GM20000 (cell line): ENCODE measurements around the gene SLC25A15.

ENCODE experiments used
- DNase-seq: peaks from one replicate; pipeline ENCODE4 v3.0.0; 2012; ENCODE audit warnings: low spot score
- TF ChIP-seq, protein P1 (sequence below): IDR thresholded peaks from 2 replicates; pipeline ENCODE4 v1.5.1; 2012; ENCODE audit warnings: mild to moderate bottlenecking, control low read depth; ENCODE audit errors: extremely low read depth, missing control alignments

SLC25A15 gene

DNA sequence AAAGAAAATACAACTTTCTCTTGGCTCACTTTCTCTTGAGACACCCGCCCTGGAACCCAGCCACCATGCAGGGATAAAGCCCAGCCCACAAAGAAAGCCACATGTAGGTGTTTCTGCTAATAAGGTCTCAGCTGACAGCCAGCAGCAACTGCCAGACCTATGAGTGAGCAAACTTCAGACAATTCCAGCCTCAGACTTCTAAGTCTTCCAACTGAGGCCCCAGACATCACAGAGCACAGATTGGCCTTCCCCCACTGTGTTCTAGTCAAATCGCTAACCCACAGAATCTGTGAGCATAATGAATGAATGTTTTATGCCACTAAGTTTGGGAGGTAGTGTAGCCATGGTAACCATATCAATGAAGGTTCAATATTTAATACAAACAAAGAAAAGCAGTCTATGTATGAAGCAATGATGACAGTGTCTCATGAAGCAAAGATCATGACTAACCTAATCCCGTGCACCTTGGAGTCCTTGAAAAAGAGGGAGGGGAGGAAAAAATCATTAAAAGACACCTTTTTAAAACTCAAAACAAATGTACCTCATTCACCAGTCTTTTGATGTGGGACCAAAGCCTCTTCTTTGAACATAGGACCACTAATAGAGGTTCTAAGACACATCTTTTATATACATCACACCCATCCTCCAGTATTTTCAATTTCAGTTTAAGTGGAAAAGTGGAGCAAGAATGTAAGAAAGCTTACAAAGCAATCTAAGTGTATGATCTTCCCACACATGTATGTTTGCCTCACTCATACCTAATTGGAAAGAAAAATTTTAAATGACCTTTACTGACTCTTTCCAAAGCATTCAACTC is 24.6 kb upstream of the SLC25A15 start:
- TF ChIP-seq, protein P1, sequence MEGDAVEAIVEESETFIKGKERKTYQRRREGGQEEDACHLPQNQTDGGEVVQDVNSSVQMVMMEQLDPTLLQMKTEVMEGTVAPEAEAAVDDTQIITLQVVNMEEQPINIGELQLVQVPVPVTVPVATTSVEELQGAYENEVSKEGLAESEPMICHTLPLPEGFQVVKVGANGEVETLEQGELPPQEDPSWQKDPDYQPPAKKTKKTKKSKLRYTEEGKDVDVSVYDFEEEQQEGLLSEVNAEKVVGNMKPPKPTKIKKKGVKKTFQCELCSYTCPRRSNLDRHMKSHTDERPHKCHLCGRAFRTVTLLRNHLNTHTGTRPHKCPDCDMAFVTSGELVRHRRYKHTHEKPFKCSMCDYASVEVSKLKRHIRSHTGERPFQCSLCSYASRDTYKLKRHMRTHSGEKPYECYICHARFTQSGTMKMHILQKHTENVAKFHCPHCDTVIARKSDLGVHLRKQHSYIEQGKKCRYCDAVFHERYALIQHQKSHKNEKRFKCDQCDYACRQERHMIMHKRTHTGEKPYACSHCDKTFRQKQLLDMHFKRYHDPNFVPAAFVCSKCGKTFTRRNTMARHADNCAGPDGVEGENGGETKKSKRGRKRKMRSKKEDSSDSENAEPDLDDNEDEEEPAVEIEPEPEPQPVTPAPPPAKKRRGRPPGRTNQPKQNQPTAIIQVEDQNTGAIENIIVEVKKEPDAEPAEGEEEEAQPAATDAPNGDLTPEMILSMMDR = no peak
- DNase-seq = no peak

- DNase-seq = no peak
- TF ChIP-seq, protein P1 = no peak
Observed at GRCh38 chr13:40765602-40766001, 23.8 kb upstream of the SLC25A15 start.

- no peak for DNase-seq
- TF ChIP-seq, protein P1 = no peak
Observed at GRCh38 chr13:40769970-40770369, 19.4 kb upstream of the SLC25A15 start.

DNA sequence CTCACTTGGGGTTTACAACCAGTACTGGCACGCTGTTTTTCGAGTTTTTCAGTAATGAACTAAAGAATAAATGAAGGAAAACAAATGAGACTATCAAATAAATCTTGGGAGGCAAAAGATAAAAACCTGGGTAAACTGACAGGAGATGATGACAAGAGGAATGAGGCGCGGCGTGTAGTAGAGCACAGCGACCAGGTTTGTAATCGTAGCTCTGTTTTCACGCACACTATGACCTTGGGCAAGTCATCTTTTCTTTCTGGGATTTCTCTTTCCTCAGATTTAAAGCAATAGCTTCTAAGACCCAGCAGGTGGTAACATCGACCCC is 18.8 kb upstream of the SLC25A15 start:
- TF ChIP-seq, protein P1 = no peak
- no peak for DNase-seq

DNA sequence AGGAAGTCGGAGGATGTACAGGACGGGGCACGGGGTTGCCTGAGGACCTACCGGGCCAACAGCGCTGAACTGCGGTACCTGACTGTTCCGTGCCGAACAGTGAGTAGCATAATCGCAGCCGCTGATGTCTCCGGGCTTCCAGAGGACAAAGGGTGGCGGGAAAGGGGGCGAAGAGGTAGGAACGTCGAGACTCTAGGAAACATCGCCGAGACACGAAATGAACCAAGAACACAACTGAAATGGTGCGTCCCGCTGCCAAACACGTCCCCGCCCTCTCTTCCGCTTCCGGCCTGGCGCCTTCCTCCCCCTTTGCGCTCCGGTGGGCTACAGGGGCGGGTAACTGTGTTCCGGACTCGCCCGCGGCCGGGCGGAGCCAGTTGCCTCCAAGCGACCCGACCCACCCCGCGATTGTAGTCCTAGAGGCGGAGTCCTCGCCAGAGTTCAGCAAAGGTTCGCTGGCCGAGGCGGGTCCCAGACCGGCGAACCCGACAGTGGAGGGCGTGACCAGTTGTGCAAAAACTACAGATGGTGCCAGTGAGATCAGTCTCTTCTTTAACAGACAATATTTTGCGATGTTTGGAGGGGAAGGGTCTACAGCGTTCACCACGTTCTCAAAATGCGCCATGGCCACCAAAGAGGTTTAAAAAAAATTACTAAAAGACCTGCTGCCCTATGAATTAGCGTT is 18.3 kb upstream of the SLC25A15 start, which contains the start of gene MRPS31:
TSS of gene MRPS31 (minus strand) at position 257 of the 685 bp plus-strand sequence. CDS start at position 203, 54 bp downstream.
- DNase-seq = peak; percentile 88
- TF ChIP-seq, protein P1 = no peak

DNA sequence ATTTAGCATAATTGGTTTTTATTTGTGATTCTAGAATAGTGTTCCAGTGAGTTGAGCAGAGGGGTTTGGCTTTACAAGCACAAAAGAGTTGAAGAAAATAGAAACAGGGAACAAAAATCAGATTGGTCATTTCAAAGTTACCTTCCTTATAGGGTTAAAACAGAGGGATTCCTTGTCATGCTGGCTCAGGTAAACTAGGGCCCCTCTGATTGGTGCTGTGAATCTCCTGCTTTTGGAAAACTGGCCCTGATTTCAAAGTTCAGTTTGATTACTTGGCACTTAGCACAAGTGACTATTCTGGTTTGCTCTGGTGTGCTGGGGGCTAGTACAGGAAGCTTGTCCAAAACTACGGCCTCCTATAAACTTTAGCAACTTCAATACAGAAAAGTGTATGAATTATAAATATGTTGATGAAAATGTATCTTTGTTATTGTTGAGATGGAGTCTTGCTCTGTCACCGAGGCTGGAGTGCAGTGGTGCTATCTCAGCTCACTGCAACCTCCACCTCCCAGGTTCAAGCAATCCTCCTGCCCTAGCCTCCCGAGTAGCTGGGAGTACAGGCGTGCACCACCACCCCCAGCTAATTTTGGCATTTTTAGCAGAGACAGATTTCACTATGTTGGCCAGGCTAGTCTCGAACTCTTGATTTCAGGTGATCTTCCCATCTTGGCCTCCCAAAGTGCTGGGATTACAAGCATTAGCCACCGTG is 16.5 kb upstream of the SLC25A15 start:
- TF ChIP-seq, protein P1 = no peak
- no peak for DNase-seq

- DNase-seq = no peak
- TF ChIP-seq, protein P1 = no peak
Observed at GRCh38 chr13:40774672-40775071, 14.7 kb upstream of the SLC25A15 start.
